ENCODE data around the gene AKT1S1.

Gene AKT1S1

GRCh38 chr19:49887037-49887664, 10.0 kb upstream of the AKT1S1 start:
- FAIRE-seq: no peak
- no peak for DNase-seq (ENCODE audit: extremely low spot score, insufficient read length, low read depth)

GRCh38 chr19:49884760-49885159, 7.6 kb upstream of the AKT1S1 start:
- FAIRE-seq: no peak

GRCh38 chr19:49884109-49884508, 7.0 kb upstream of the AKT1S1 start:
- DNase-seq (ENCODE audit: extremely low spot score, insufficient read length, low read depth) (no peak), FAIRE-seq (no peak)

More at GRCh38 chr19:49884760-49885159, 7.6 kb upstream of the AKT1S1 start:
- no peak for DNase-seq (ENCODE audit: extremely low spot score, insufficient read length, low read depth)

GRCh38 chr19:49883094-49883493, 5.9 kb upstream of the AKT1S1 start:
- FAIRE-seq: no peak

GRCh38 chr19:49882643-49883042, 5.5 kb upstream of the AKT1S1 start:
- DNase-seq (ENCODE audit: extremely low spot score, insufficient read length, low read depth) (no peak), FAIRE-seq (no peak)

More at GRCh38 chr19:49883094-49883493, 5.9 kb upstream of the AKT1S1 start:
- DNase-seq (ENCODE audit: extremely low spot score, insufficient read length, low read depth): no peak

GRCh38 chr19:49881672-49882394, 4.7 kb upstream of the AKT1S1 start:
- no peak for DNase-seq (ENCODE audit: extremely low spot score, insufficient read length, low read depth)
- FAIRE-seq: no peak

GRCh38 chr19:49881186-49881585, 4.0 kb upstream of the AKT1S1 start:
- FAIRE-seq (no peak), DNase-seq (ENCODE audit: extremely low spot score, insufficient read length, low read depth) (no peak)

- DNase-seq (ENCODE audit: extremely low spot score, insufficient read length, low read depth) (no peak), FAIRE-seq (no peak)
Observed at GRCh38 chr19:49880162-49880869, 3.2 kb upstream of the AKT1S1 start.

- FAIRE-seq (no peak), DNase-seq (ENCODE audit: extremely low spot score, insufficient read length, low read depth) (no peak)
Observed at GRCh38 chr19:49879243-49879963, 2.2 kb upstream of the AKT1S1 start.

GRCh38 chr19:49878744-49879070, 1.6 kb upstream of the AKT1S1 start:
- DNase-seq (ENCODE audit: extremely low spot score, insufficient read length, low read depth): no peak
- FAIRE-seq: no peak

- FAIRE-seq: no peak
- peak; percentile 90 for DNase-seq (ENCODE audit: extremely low spot score, insufficient read length, low read depth)
Observed at GRCh38 chr19:49877879-49878743, 956 bp upstream of the AKT1S1 start.

- FAIRE-seq (no peak), DNase-seq (ENCODE audit: extremely low spot score, insufficient read length, low read depth) (no peak)
Observed at GRCh38 chr19:49876422-49877019, 634 bp downstream of the AKT1S1 start.

GRCh38 chr19:49875857-49876421, 1.2 kb downstream of the AKT1S1 start:
- DNase-seq (ENCODE audit: extremely low spot score, insufficient read length, low read depth): no peak
- no peak for FAIRE-seq

- no peak for FAIRE-seq
- no peak for DNase-seq (ENCODE audit: extremely low spot score, insufficient read length, low read depth)
Observed at GRCh38 chr19:49875177-49875576, 2.0 kb downstream of the AKT1S1 start.

GRCh38 chr19:49874503-49875157, 2.5 kb downstream of the AKT1S1 start:
- DNase-seq (ENCODE audit: extremely low spot score, insufficient read length, low read depth) (no peak), FAIRE-seq (no peak)

GRCh38 chr19:49873834-49874233, 3.3 kb downstream of the AKT1S1 start:
- no peak for FAIRE-seq
- DNase-seq (ENCODE audit: extremely low spot score, insufficient read length, low read depth): no peak

GRCh38 chr19:49873129-49873521, 4.0 kb downstream of the AKT1S1 start:
- DNase-seq (ENCODE audit: extremely low spot score, insufficient read length, low read depth) (no peak), FAIRE-seq (no peak)

Data from GM18507 (cell line).